GM12874 (cell line): ENCODE measurements around the gene RBM17.

Source experiments
- TF ChIP-seq, protein P1 (sequence below): IDR thresholded peaks from 2 replicates; pipeline ENCODE4 v1.5.1; 2011; ENCODE audit warnings: low read depth, mild to moderate bottlenecking, control low read depth, low read length, moderate library complexity; ENCODE audit not compliant: insufficient read depth

Gene RBM17

DNA sequence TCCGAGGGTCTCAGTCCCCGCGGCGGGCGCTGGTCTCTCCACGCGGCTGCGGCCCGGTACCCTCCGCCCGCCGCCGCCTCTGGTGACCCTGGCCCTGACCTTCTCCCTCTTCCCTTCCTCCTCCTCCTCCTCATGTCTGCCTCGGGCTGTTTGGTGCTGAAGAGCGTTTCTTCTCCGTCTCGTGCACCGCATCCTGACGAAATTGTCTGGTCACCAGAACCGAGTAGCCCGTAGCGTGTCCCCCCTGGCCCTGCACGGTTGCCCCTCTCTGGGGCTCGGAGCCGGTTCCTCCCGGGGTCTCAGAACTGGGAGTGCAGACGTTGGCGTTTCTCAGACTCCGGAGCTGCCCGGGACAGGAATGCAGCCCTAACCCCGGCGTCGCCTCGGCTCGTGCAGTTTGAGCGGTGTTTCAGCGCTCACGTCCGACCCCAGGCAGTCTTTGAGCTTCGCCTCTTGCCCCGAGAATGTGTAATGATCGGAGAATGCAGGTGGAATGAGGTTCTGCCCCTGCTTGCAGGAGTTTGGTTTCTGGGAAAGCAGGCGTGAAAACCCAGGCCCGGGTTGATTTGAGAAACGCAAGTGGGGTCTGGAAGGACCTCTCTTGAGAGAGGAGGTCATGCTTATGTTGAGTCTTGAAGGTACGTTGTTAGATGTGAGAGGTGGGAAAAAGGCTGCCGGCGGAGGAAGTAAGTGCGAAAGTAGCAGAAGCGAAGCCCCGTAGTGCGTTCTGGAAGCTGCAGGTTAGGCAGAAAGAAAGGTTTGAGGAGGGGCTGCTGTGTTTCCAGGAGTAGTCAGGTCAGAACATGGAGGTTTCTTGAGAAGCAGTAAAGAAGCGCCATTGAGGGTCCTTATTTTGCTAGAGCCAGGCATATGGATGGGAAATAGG lies 743 bp downstream of the RBM17 start:
- TF ChIP-seq, protein P1, sequence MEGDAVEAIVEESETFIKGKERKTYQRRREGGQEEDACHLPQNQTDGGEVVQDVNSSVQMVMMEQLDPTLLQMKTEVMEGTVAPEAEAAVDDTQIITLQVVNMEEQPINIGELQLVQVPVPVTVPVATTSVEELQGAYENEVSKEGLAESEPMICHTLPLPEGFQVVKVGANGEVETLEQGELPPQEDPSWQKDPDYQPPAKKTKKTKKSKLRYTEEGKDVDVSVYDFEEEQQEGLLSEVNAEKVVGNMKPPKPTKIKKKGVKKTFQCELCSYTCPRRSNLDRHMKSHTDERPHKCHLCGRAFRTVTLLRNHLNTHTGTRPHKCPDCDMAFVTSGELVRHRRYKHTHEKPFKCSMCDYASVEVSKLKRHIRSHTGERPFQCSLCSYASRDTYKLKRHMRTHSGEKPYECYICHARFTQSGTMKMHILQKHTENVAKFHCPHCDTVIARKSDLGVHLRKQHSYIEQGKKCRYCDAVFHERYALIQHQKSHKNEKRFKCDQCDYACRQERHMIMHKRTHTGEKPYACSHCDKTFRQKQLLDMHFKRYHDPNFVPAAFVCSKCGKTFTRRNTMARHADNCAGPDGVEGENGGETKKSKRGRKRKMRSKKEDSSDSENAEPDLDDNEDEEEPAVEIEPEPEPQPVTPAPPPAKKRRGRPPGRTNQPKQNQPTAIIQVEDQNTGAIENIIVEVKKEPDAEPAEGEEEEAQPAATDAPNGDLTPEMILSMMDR = no peak

DNA sequence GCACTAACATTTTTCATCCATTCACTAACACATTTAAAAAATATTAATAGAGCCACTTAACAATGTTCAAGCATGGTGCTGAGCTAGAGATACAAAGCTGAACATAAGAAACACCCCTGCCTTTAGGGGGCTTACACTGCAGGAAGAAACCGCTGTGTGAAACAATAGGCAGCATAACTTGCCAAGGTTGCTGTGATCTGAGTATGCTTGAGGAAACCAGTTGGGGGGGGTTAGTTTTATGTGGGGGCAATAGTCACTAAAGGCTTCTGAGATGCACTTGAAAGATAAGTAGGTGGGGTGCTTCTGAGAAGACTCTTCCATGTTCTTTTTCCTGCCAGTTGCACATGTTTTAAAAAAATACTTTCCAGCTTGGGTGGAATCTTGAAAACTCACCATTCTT lies 2.8 kb downstream of the RBM17 start:
- TF ChIP-seq, protein P1 = no peak

DNA sequence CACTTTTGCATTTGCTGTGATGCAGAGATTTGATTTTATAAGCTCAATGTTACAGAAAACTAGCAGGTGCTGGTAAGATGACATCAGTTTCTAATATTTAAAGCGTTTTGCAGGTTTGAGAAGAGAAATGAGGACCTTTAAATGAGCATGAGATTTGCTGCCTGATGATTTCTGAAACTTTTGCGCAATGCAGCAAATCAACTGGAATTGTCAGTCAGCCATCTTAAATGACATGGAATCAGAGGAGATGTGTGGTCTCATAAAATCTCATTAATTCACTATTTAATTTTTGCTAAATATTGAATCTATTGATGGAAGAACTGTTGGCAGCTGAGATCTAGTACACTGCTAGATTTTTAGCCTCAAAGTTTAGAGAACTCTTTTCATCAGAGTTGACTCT lies 3.9 kb downstream of the RBM17 start:
- TF ChIP-seq, protein P1 = no peak

DNA sequence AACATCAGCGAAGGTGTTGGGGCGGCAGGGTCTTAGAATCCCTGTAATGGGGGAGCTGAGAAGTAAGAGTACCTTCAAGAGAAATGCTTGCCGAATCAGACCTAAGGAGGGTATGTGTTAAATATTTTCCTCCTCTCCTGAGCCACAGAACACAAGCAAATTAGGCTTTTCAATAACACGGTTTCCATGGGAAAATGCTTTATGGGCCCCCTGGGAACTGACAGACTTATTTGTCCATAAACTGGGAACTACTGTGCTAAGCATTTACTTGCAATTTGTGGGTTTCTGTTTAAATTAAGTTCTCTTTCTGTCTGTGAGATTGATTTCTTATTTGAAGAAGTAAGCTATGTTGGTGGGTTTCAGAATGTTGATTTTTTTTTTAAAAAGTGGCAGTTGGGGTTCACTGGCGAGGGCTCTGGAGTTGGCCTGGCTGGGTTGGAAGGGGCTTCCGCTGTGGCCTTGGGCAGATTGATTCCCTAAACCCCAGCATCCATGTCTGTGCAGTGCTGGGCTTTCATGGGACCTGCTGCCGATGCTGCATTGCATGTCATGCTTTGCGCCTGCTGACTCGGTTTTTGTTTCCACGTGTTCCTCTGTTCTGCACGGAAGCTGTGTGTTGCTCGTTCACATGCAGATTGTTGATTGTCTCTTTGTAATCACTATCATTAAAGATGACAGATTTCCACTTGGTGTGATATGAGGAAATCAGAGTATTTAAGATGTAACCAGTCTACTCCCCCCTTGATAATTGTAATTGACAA lies 7.2 kb downstream of the RBM17 start:
- TF ChIP-seq, protein P1 = no peak

DNA sequence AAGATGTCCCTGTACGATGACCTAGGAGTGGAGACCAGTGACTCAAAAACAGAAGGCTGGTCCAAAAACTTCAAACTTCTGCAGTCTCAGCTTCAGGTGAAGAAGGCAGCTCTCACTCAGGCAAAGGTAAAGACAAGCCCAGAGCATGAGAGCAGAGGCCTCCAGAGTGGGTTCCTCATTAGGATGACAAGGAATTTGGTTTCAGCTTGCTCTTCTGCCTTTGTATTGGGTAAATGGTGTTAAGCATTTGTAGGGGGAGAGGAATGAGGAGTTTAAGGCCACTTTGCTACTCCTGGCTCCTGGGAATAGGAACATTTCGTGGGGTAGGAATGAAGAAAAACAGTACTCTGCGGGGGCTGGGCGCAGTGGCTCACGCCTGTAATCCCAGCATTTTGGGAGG lies 8.2 kb downstream of the RBM17 start:
- TF ChIP-seq, protein P1 = no peak

DNA sequence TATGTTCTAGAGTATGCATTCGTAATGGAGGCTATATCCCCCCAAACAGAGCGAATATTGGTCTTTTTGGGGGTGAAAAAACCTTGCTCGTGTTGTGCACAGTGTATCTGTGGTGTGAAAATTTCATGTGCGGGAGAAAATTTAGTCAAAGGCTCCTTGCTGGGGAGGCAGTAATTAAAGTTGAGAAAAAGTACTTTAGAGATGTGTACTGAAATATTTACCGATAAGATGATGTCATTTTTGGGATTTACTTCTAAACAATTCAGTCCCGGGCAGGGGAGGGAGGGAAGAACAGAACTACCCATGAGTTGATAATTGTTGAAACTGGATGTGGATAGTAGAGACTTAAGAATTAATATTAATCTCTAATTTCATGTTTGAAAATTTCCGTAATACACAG lies 9.3 kb downstream of the RBM17 start:
- TF ChIP-seq, protein P1 = no peak

DNA sequence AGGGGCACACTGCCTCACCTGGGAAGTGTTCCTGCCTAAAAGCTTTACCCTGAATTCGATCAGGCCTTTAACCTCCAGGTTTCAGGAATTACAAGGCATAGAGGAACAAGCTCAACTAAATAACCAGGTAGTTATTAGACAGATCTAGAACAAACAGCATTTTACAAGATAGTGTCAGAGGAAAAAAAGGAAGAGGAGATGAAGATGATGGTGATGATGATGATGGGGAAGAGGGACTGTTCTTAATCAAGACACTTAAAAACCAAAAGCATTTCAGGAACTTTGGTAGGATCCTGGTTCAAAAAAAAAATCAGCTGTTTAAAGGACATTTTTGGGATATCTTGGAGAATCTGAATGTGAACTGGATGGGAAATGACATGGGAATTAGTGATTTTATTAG lies 11.5 kb downstream of the RBM17 start:
- TF ChIP-seq, protein P1 = no peak
